Panc1 (cell line): ENCODE data around the gene MEOX2. TPM values are rescaled to one million over a fixed set of nuclear protein-coding genes. Genes with fewer than 3 reads are reported as not detected.

Source experiments
- ATAC-seq: fragments of 200-7000 bp; cut with Tn5 transposase; 2 replicates; pipeline ENCODE4 v1.9.1; 2020; ENCODE audit warnings: mild to moderate bottlenecking, moderate library complexity
- BruUV-seq: library from RNA; stranded (reverse); fragments of 400-500 nt; replicated peaks from 2 replicates; lab custom pipeline; 2021; lab: Mats Ljungman, UMichigan
- CTCF ChIA-PET: fragments of 300-600 bp; sonication (Branson Sonifier 250); formaldehyde crosslinking; loops from one replicate; lab custom pipeline; 2022; ENCODE audit warnings: antibody characterized with exemption; lab: Charles Lee
- POLR2A ChIA-PET: fragments of 300-600 bp; sonication (Branson Sonifier 250); formaldehyde crosslinking; loops from one replicate; lab custom pipeline; 2022; ENCODE audit warnings: antibody characterized with exemption; lab: Charles Lee
- DNase-seq: peaks from one replicate; pipeline ENCODE4 v3.0.0-alpha.2; 2010; ENCODE audit warnings: low read depth, low spot score
- H3K27ac ChIP-seq: 2 replicates; pipeline ENCODE4 v1.5.1; 2011; ENCODE audit warnings: mild to moderate bottlenecking, low read length, inconsistent platforms
- H3K27me3 ChIP-seq: fragments of 200-500 bp; sonication (Bioruptor generic); 2 replicates; pipeline ENCODE4 v1.6.0; 2014; ENCODE audit warnings: low read length, inconsistent platforms; ENCODE audit not compliant: control insufficient read depth, insufficient read depth
- H3K36me3 ChIP-seq: fragments of 200-500 bp; sonication (Bioruptor generic); 2 replicates; pipeline ENCODE4 v1.5.1; 2014; ENCODE audit warnings: inconsistent platforms, mild to moderate bottlenecking, low read length, moderate library complexity; ENCODE audit not compliant: control insufficient read depth, insufficient read depth
- H3K4me1 ChIP-seq: 2 replicates; pipeline ENCODE4 v1.5.1; 2011; ENCODE audit warnings: inconsistent platforms, mild to moderate bottlenecking, low read length, moderate library complexity; ENCODE audit not compliant: control insufficient read depth, insufficient read depth
- H3K4me3 ChIP-seq, 2 experiments: 2 replicates each; pipeline ENCODE4 v1.5.1; 2011 to 2012; ENCODE audit warnings: low read depth in 2 of 2, low read length in 2 of 2, mild to moderate bottlenecking in 2 of 2, inconsistent platforms in 1 of 2, moderate library complexity in 1 of 2
- H3K9me3 ChIP-seq: fragments of 200-500 bp; sonication (Bioruptor generic); 2 replicates; pipeline ENCODE4 v1.5.1; 2014; ENCODE audit warnings: low read depth, mild to moderate bottlenecking, inconsistent platforms, low read length, moderate library complexity; ENCODE audit not compliant: control insufficient read depth, insufficient read depth
- POLR2AphosphoS5 ChIP-seq: IDR thresholded peaks from 2 replicates; pipeline ENCODE4 v1.6.1; 2012; ENCODE audit warnings: mild to moderate bottlenecking, low read depth, low read length, moderate library complexity
- SIN3A ChIP-seq: IDR thresholded peaks from 2 replicates; pipeline ENCODE4 v1.6.1; 2012; ENCODE audit warnings: low read depth, mild to moderate bottlenecking, low read length, moderate library complexity, borderline replicate concordance; ENCODE audit not compliant: insufficient read depth
- TCF7L2 ChIP-seq: IDR thresholded peaks from 2 replicates; pipeline ENCODE4 v1.6.1; 2011; ENCODE audit warnings: mild to moderate bottlenecking, low read depth, low read length, inconsistent platforms
- in situ Hi-C: cut with HindIII; loops from 2 replicates; pipeline ENCODE4 v1.10.0; 2016; ENCODE audit warnings: low sequenced_read_pairs, low pct_unique_long_range_greater_than_20kb
- intact Hi-C: fragments of 100-400 bp; cut with micrococcal nuclease; formaldehyde crosslinking; loops from one replicate; pipeline ENCODE4 v1.10.0; 2022; ENCODE audit not compliant: unreplicated experiment
- total RNA-seq: library from RNA; stranded (reverse); gene quantifications from one replicate; pipeline ENCODE4 v1.2.1, GENCODE V29; 2021; ENCODE audit not compliant: unreplicated experiment
- TF ChIP-seq, protein P1 (sequence below): fragments of 450-650 bp; IDR thresholded peaks from 2 replicates; pipeline ENCODE4 v1.5.1; 2017; ENCODE audit warnings: mild to moderate bottlenecking
- TF ChIP-seq, protein P2 (sequence below), 2 experiments: IDR thresholded peaks; 2 replicates each; pipeline ENCODE4 v1.6.1; 2011 to 2012; ENCODE audit warnings: low read depth in 2 of 2, control low read depth in 1 of 2, low read length in 1 of 2, mild to moderate bottlenecking in 1 of 2, moderate library complexity in 1 of 2; ENCODE audit not compliant: insufficient read depth in 1 of 2

Gene MEOX2
- total RNA-seq, 1 experiment from 2014 or later = not detected

DNA sequence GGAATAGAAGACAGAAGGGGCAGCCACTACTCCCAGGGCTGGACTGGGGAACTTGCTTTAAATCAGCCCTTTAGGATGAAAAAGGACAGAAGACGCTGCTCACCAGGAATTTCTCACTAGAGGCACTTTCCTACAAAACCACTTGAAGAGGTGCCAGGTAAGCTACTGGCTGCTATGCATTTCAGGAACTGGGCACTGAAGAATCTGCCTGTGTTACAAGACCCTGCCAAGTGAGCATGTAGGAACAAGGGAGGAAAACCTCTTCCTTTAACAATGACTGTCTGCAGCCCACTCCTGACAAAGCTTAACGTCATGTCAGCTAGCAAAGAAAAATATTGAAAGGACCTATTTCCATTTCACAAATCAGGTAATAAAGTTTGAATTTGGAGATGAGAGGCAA lies 118.8 kb downstream of the MEOX2 start:
- no TSS peak for BruUV-seq
- in situ Hi-C loops (no loop called here), intact Hi-C loops (no loop called here)
- Histone ChIP-seq H3K9me3 (no peaks in the 10 kb centered on the region), H3K4me3 (no peak overlapping the region), H3K36me3 (no peaks in the 10 kb centered on the region), H3K27me3 (no peaks in the 10 kb centered on the region), H3K4me1 (no peaks in the 10 kb centered on the region), H3K27ac (no peak overlapping the region)
- DNase-seq (no peak), ATAC-seq (no peak)
- CTCF ChIA-PET = no interaction called here
- POLR2A ChIA-PET = no interaction called here
- TF ChIP-seq TCF7L2 (no peak), SIN3A (no peak), POLR2AphosphoS5 (no peak)
- TF ChIP-seq, protein P1, sequence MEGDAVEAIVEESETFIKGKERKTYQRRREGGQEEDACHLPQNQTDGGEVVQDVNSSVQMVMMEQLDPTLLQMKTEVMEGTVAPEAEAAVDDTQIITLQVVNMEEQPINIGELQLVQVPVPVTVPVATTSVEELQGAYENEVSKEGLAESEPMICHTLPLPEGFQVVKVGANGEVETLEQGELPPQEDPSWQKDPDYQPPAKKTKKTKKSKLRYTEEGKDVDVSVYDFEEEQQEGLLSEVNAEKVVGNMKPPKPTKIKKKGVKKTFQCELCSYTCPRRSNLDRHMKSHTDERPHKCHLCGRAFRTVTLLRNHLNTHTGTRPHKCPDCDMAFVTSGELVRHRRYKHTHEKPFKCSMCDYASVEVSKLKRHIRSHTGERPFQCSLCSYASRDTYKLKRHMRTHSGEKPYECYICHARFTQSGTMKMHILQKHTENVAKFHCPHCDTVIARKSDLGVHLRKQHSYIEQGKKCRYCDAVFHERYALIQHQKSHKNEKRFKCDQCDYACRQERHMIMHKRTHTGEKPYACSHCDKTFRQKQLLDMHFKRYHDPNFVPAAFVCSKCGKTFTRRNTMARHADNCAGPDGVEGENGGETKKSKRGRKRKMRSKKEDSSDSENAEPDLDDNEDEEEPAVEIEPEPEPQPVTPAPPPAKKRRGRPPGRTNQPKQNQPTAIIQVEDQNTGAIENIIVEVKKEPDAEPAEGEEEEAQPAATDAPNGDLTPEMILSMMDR = no peak
- TF ChIP-seq, protein P2, sequence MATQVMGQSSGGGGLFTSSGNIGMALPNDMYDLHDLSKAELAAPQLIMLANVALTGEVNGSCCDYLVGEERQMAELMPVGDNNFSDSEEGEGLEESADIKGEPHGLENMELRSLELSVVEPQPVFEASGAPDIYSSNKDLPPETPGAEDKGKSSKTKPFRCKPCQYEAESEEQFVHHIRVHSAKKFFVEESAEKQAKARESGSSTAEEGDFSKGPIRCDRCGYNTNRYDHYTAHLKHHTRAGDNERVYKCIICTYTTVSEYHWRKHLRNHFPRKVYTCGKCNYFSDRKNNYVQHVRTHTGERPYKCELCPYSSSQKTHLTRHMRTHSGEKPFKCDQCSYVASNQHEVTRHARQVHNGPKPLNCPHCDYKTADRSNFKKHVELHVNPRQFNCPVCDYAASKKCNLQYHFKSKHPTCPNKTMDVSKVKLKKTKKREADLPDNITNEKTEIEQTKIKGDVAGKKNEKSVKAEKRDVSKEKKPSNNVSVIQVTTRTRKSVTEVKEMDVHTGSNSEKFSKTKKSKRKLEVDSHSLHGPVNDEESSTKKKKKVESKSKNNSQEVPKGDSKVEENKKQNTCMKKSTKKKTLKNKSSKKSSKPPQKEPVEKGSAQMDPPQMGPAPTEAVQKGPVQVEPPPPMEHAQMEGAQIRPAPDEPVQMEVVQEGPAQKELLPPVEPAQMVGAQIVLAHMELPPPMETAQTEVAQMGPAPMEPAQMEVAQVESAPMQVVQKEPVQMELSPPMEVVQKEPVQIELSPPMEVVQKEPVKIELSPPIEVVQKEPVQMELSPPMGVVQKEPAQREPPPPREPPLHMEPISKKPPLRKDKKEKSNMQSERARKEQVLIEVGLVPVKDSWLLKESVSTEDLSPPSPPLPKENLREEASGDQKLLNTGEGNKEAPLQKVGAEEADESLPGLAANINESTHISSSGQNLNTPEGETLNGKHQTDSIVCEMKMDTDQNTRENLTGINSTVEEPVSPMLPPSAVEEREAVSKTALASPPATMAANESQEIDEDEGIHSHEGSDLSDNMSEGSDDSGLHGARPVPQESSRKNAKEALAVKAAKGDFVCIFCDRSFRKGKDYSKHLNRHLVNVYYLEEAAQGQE (IDR thresholded peaks at IDR 0.05; ENCODE audit: insufficient read depth in 1 of 2, low read depth in 2 of 2, low read length in 1 of 2) = no peak

DNA sequence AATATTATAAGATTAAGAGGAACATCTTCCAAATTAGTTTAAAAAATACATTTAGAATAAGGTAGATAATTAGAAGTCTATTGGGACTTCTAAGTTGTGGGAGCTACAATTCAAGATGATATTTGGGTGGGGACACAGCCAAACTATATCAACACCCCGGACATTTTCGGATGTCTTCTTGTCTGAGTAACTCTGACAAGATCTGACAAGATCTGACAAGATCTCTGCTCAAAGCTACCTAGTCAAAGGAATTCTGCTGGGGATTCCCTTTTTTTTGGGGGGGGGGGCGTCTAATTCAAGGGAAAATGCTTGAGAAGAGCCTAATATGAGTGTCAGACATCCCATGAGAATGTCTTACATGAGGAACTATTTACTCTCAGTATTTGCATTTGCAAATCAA lies 119.4 kb downstream of the MEOX2 start:
- Histone ChIP-seq H3K4me3 (no peak overlapping the region), H3K36me3 (no peaks in the 10 kb centered on the region), H3K27me3 (no peaks in the 10 kb centered on the region), H3K4me1 (no peaks in the 10 kb centered on the region), H3K27ac (no peak overlapping the region), H3K9me3 (no peaks in the 10 kb centered on the region)
- DNase-seq = no peak
- ATAC-seq = no peak
- CTCF ChIA-PET = no interaction called here
- TF ChIP-seq, protein P2 (IDR thresholded peaks at IDR 0.05; ENCODE audit: insufficient read depth in 1 of 2, low read depth in 2 of 2, low read length in 1 of 2) = no peak
- no peak for TF ChIP-seq TCF7L2
- TF ChIP-seq SIN3A = no peak
- TF ChIP-seq, protein P1 = no peak
- no peak for TF ChIP-seq POLR2AphosphoS5
- intact Hi-C loops = no loop called here
- no TSS peak for BruUV-seq
- in situ Hi-C loops = no loop called here
- POLR2A ChIA-PET = interaction anchor here (0.6 kb wide), 1 partner anchor 217 kb away, joined by 6 read pairs; no protein-coding TSS in a partner anchor
